CD4-positive, alpha-beta T cell treated with Interferon gamma for 1 hour (primary cell): ENCODE results near the gene PCDHB12.
"Not testable (repeated sequence)": the region's sequence is repeated elsewhere in the genome, so short reads cannot be mapped to it uniquely, and the experiment has no call there.

Experiments
- DNase-seq: peaks from one replicate; pipeline ENCODE4 v3.0.0-alpha.2; 2020

PCDHB12 gene

GRCh38 chr5:141208478-141208877, at the start of gene PCDHB12:
Gene PCDHB12, plus strand, starts transcription at chr5:141208719. Its CDS starts 189 bp downstream, at chr5:141208908.
- DNase-seq: no peak

- no peak for DNase-seq
Observed at GRCh38 chr5:141172381-141173204, 35.9 kb upstream of the PCDHB12 start, which contains the start of gene PCDHB7. Gene PCDHB7, plus strand, starts transcription at chr5:141172644. Its CDS starts 192 bp downstream, at chr5:141172836.

GRCh38 chr5:141174291-141175104, 34.0 kb upstream of the PCDHB12 start:
- DNase-seq: not testable (repeated sequence)

- DNase-seq: no peak
Observed at GRCh38 chr5:141175933-141176332, 32.6 kb upstream of the PCDHB12 start.

- not testable (repeated sequence) for DNase-seq
Observed at GRCh38 chr5:141177577-141178191, 30.8 kb upstream of the PCDHB12 start, which contains the start of gene PCDHB8. Gene PCDHB8, plus strand, starts transcription at chr5:141177790. Its CDS starts 245 bp downstream, at chr5:141178035.

- not testable (repeated sequence) for DNase-seq
Observed at GRCh38 chr5:141179371-141179770, 29.1 kb upstream of the PCDHB12 start.

GRCh38 chr5:141179876-141180275, 28.6 kb upstream of the PCDHB12 start:
- not testable (repeated sequence) for DNase-seq

- no peak for DNase-seq
Observed at GRCh38 chr5:141180313-141180712, 28.2 kb upstream of the PCDHB12 start.

GRCh38 chr5:141182248-141182647, 26.3 kb upstream of the PCDHB12 start, which contains the start of gene PCDHB16:
Gene PCDHB16, plus strand, starts transcription at chr5:141182387. Its CDS starts 173 bp downstream, at chr5:141182560.
- no peak for DNase-seq

- not testable (repeated sequence) for DNase-seq
Observed at GRCh38 chr5:141184117-141184855, 24.2 kb upstream of the PCDHB12 start.

GRCh38 chr5:141186897-141187512, 21.5 kb upstream of the PCDHB12 start, which contains the start of gene PCDHB9:
Gene PCDHB9, plus strand, starts transcription at chr5:141187161. Its CDS starts 158 bp downstream, at chr5:141187319.
- DNase-seq: no peak

GRCh38 chr5:141188682-141189081, 19.8 kb upstream of the PCDHB12 start:
- not testable (repeated sequence) for DNase-seq

GRCh38 chr5:141189131-141189530, 19.4 kb upstream of the PCDHB12 start:
- DNase-seq: not testable (repeated sequence)

- no peak for DNase-seq
Observed at GRCh38 chr5:141192110-141192725, 16.3 kb upstream of the PCDHB12 start, which contains the start of gene PCDHB10. Gene PCDHB10, plus strand, starts transcription at chr5:141192353. Its CDS starts 200 bp downstream, at chr5:141192553.

- DNase-seq: not testable (repeated sequence)
Observed at GRCh38 chr5:141194332-141194731, 14.2 kb upstream of the PCDHB12 start.

GRCh38 chr5:141196363-141196762, 12.2 kb upstream of the PCDHB12 start:
- DNase-seq: no peak

GRCh38 chr5:141199359-141200235, 8.9 kb upstream of the PCDHB12 start, which contains the start of gene PCDHB11:
Gene PCDHB11, plus strand, starts transcription at chr5:141199627. Its CDS starts 148 bp downstream, at chr5:141199775.
- DNase-seq: no peak

GRCh38 chr5:141201126-141201525, 7.4 kb upstream of the PCDHB12 start:
- not testable (repeated sequence) for DNase-seq

GRCh38 chr5:141201646-141202045, 6.9 kb upstream of the PCDHB12 start:
- not testable (repeated sequence) for DNase-seq

GRCh38 chr5:141210281-141210680, 1.8 kb downstream of the PCDHB12 start:
- not testable (repeated sequence) for DNase-seq
